NCI-H187 treated with DMSO at 0.1 percent for 48 hours (cell line): Measurements from ENCODE around the gene NINJ2.
"Not testable (repeated sequence)": the region's sequence is repeated elsewhere in the genome, so short reads cannot be mapped to it uniquely, and the experiment has no call there.

ENCODE experiments used
- DNase-seq: peaks from one replicate; lab custom pipeline; 2025; lab: John Stamatoyannopoulos, UW

NINJ2 gene

DNA sequence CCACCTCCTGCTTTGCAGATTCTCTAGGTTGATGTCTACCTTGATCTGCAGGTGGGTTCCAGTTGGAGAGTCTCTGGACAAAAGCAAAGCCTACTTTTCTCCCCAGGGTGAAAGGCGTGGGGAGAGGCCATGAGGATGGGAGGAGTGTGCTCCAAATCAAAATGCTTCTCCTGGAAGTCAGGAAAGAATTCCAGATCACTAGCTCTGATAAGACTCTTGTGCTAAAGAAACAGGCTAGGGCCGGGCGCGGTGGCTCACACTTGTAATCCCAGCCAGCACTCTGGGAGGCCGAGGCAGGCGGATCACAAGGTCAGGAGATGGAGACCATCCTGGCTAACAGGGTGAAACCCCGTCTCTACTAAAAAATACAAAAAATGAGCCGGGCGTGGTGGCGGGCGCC, 21.9 kb downstream of the NINJ2 start:
- not testable (repeated sequence) for DNase-seq

DNA sequence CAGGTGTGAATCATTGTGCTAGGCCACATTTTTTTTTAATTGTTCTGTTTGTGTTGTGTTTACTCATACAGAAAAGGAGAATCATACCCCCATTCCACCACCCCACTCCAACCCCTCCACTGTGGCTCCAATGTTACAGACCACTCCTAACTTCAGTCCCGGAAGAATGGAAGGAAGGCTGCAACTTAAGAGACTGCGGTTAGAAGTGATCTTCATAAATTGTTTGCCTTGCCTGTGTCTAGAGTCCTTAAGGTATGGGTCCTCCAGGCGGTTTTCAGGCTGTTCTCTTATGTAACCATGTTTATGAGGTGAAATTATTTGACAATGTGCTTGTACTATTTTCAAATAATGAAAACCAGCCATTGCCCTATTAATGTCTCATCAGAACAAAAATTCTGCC, 22.5 kb downstream of the NINJ2 start:
- DNase-seq, result no peak

DNA sequence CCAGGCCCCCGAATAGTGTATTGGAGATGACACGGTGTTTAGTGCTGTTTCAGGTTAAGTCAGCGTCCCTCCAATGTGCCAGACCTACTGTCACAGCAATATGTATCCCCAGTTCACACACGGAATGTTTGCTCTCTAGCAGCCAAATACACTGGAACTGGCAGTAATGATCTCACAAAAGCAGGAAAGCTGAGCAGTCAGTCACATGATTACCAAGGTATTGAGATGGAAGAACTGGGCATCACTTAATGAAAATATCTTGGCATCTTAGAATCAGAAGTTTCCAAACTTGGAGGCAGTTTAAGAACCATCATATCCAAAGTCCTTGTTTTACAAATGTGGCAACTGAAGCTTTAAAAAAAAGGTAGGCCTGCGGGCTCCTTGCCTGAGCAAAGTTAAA, 23.3 kb downstream of the NINJ2 start:
- DNase-seq, result no peak

DNA sequence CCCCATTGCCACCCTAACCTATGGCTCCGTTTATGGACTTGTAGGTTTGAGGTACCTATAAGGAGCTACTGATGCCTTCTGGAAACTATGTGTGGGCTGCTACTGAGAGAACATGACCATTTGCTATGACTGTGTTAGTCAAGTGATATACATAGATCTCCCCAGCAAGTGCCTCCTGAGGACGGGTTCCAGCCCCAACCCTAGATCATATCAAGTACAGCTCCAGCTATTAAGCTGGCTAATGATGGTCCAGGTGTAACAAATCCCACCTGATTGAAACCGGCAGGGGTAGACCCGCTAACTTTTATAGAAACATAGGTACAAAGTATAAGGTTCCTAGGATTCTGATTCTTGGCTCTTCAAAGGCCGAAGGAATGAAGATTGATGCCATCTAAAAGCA, 23.7 kb downstream of the NINJ2 start:
- DNase-seq, result no peak

DNA sequence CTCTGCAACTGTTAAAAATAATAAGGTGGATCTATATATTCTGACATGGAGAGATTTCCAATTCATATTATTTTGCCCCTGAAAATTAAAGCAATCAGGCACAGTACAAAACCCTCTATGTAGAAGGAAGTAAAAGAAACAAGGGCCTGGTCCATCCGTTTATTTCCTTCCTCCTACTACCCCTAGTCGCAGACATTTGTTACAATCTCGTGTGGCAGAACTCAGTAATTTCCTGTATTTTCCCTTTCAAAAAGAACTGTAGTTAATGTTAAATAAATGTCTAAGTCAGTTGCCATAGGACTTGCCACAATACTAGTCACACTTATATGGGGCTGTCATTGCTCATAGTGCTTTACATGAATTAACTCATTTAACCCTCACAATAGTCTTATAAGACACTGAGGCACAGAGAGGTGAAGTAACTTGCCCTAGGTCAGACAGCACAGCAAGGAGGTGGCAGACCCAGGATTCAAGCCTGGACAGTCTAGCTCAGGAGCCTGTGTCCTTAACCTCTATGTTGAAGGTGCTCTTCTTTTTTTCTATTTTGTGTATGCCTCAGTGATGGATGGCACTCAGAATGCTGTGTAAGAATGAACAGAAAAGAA, 24.2 kb downstream of the NINJ2 start:
- no peak for DNase-seq

DNA sequence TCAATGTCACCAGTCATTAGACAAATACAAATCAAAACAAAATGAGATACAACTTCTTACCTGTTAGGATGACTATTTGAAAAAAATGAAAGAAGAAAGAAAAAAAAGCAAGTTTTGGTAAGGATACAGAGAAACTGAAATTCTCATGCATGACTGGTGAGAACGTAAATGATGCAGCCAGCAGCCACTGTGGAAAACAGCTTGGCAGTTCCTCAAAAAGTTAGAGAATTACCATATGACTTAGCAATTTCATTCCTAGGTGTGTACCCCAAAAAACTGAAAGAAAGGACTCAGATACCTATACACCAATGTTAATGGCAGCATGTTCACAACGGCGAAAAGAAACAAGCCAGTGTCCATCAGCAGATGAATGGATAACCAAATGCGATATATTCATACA, 26.6 kb downstream of the NINJ2 start:
- no peak for DNase-seq

DNA sequence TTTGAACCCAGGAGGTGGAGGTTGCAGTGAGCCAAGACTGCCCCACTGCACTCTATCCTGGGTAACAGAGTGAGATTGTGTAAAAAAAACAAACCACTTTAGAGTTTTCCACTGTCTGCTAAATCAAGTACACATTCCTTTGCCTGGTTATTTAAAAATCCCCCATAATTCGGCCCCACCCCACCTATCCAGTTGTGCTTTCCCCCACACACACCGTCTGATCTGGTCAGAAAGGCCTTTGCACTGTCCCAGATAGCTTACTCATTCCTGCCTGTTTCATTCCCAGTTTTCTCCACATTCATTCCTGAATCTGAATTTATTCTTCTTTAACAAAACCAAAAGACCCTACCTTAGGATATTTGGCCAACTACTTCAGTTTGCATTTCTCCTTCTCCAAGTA, 29.5 kb downstream of the NINJ2 start:
- DNase-seq, result no peak

DNA sequence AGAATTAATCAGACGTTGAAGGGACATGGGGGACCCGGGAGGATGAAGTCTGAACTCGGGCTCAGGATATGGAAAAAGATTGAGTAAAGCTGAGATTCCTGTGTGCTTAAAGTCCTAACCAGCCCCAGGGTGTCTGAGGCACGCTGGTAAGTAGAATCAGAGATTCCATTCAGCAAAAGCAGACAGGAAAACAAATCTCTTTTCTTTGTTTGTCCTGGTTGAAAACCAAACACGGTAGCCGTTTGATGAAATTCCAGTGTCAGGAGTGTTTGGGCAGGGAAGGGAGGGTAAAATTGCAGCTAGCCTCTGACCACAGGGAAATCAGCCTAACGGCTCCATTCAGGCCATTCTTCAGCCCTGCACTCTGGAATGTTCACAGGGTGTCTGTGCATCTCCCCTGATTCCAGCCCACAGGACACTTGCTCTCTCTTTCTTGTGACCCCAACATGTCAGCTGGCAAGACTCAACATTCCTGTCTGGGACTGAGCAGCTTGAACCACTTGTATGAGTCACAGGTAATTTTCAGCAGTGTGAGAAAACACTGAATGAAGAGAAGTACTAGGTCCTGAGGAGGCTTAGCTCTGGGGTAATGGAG, 31.0 kb downstream of the NINJ2 start:
- DNase-seq, result no peak

DNA sequence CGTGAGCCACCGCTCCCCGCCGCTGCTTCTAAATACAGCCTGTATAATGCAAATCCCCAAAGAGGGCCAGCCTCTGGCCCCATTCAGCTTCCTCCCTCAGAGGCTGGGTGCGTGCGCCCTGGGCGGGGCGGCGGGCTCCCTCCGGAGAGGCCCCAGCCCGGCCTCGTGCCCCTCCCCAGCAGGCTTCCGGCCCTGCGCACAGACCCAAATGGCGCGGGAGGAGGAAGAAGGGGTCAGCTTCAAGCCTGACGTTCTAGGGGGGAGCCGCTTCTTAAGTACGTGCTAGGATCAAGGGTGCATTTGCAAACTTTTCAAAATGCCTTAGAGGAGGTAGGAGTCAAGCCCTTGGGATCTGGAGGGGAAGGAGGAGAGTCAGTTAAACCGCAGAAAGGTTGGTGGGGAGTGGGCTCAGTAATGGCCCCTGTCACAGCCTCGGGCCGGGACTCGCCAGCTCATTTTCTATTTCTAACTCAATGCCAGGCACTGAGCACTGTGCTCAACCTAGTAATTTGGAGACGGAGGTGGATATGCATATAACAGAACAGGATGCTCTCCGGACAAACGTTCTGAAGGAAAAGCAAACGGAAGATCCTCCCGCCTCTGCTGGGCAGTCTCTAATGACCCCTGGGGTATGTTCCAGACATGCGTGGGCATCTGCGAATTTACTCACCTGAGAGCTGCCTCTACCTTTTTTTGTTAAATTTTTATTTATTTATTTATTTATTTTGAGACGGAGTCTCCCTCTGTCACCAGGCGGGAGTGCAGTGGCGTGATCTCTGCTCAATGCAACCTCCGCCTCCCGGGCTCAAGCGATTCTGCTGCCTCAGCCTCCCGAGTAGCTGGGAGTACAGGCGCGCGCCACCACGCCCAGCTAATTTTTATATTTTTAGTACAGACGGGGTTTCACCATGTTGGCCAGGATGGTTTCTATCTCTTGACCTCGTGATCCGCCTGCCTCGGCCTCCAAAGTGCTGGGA, 32.3 kb downstream of the NINJ2 start:
- DNase-seq, result no peak

DNA sequence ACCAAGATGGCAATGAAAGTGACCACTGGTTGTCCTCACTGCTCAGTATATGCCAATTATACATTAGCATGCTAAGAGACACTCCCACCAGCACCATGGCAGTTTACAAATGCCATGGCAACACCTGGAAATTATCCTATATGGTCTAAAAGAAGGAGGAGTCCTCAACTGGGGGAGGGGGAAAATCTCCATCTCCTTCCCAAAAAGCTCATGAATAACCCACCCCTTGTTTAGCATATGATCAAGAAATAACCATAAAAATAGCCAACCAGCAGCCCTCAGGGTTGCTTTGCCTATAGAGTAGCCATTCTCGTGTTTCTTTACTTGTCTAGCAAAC, 34.5 kb downstream of the NINJ2 start:
- DNase-seq, result not testable (repeated sequence)

DNA sequence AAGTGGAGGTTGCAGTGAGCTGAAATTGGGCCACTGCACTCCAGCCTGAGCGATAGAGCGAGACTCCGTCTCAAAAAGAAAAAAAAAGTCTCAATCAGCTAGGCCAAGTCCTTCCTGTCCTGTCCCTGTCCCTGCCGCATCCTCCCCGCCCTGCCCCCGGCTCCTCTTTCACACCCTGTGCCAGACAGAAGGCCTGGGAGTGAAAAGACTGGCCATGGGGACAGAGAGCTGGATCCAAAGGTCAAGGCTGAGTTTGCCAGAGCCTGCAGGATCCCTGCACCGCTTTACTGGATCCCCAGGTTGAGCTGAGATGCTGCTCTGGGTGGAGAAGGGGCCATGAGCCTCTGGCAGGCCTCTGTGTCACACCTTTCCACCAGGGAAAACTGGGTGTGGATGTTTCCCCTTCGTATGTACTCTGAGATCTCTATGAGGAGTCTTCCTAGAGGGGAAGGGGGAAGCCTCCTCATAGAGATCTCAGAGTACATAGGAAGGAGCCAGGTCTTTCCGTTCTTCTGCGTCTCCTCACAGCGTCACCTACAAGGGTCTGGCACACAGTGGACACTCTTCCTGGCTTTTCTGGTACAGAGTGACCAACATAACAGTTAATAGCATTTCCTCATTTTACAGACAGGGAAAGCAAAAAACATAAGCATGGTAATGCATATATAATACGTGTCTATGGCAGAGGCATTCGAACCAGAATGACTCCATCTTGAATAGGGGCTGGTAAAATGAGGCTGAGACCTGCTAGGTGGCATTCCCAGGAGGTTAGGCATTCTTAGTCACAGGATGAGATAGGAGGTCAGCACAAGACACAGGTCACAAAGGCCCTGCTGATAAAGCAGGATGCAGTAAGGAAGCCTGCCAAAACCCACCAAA, 35.1 kb downstream of the NINJ2 start:
- no peak for DNase-seq

DNA sequence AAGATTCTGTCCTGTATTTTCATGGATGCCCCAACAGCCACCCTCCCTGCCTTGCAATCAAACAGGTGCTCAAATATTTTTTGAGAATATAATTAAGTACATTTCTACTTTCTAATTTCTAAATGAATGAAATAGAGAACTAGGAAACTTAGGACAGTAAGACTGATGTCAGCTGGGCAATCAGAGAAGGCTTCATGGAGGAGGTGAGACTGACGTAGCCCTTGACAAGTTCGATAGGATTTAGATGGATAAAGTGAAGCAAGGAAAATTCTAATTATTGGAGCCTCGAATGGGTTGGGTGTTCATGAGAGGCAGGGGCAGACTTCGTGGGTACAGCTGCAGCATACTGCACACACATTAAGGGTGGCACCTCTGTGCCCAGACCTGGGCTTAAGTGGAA, 36.0 kb downstream of the NINJ2 start:
- DNase-seq, result no peak

DNA sequence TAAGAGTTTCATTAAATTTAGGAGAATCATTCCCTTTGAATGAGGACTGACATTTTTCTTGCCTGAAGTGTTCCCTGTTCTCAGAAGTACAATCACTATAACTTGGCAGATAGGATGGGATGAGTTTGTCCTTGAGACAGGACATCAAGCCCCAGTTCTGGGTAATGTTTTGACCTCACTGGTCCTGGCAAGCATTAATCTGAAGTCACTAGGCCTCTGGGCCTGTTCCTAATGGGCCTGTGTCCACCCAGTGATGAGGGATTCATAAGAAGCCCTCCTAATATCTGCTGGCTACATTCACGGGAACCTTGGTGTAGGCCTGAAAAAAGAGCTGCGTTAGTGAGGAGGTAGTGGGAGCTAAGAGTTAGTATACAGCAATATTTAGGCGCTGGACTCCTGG, 37.2 kb downstream of the NINJ2 start:
- DNase-seq, result no peak

DNA sequence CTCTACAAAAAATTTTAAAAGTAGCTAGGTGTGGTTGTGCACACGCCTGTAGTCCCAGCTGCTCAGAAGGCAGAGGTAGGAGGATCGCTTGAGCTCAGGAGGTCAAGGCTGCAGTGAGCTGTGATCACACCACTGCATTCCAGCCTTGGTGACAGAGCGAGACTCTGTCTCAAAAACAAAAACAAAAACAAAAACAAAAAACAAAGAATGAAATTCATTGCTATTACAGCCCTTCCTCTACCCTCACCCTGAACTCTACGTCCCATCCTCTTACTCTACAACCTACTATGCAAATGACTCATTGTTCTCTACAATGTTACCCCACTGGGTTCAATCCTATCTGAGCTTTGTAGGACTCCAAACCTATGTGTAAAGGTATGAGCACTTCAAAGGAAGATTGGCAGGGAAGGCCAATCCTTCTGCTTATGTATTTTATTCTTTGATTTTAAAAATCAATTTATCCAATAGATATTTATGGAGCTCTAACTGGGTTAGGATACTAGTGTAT, 39.3 kb downstream of the NINJ2 start:
- DNase-seq, result no peak

DNA sequence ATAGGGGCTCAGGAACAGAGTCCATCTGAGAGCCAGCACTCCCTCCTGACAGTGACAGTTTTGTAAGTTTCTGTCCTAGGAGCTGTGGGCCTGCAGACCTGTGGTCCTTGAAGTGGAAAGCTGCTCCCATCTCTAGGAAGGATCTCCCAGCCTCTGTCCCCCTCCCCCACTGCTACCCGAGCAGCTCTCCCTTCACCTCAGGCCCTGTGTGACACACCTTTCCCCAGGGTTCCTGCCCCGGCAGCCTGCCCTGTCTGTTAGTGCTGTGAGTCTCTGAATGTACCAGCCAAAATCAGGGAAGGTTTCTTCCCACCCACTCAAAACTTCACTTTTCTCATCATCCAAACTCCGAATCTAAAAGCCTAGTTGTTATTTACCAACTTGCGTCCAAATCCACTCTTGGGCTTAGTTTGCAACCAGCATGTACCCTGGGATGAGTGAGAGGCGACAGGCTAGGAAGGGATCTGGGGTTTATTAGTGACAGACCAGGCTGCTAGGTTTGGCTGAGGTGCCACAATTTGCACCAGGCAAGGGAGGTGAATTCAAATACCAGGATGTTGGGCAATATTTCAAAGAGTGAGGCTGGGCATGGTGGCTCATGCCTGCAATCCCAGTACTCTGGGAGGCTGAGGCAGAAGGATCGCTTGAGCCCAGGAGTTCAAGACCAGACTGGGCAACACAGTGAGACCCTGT, 39.9 kb downstream of the NINJ2 start:
- no peak for DNase-seq

DNA sequence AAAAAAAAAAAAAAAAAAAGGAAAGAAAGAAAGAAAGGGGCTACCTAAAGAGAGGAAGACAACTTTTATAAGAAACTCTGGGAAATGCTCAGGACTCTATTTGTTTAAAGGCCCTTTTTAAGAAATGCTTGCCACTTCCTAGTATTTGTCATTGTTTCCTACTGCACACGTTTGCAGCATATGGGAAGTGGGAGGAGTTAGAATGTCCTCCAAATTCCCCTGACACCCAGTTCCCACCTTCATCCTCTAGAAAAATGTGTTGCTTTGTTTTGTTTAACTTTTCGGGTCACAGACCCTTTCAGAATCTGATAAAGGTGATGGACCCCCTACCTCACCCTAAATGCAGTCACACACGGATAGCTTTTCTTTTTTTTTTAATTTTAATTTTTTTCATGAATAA, 40.8 kb downstream of the NINJ2 start:
- DNase-seq, result no peak

DNA sequence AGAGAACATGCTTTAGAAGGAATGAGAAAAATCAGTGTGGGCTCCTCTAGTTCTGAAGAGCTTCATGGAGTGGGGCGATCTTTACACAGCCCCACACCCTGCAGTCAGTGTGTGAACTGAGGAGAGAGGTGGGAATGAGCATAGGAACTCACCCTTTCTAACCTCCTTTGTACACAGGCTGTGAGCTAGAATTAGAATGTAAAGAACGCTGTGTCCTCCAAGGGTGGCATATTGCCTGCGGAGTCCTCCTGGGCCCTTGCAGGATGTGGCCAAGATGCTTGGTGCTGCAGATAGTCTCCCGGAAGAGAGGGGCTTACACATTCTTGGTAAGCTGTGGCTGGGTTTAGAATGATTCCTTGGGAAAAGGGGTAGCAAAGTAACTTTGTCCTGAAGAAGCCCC, 43.9 kb downstream of the NINJ2 start:
- no peak for DNase-seq

DNA sequence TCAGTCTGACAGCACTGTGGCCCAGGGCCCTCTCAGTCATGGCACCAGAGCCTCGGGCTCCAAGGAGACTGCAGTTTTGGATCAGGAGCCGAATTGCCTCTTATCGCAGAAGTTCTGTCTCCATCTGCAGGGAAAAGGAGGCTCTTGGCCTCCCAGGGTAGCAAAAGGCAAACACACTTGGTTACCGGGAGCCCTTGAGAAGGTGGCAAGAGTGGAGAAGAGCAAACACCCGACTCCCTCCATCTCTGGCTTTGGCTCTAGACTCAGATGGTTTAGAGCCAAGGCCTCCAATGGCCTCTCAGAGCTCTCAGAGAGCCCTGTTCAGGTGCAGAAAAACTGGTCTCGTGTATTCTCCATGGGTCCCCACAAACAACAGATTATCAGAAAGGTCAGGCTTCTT, 44.6 kb downstream of the NINJ2 start:
- no peak for DNase-seq

DNA sequence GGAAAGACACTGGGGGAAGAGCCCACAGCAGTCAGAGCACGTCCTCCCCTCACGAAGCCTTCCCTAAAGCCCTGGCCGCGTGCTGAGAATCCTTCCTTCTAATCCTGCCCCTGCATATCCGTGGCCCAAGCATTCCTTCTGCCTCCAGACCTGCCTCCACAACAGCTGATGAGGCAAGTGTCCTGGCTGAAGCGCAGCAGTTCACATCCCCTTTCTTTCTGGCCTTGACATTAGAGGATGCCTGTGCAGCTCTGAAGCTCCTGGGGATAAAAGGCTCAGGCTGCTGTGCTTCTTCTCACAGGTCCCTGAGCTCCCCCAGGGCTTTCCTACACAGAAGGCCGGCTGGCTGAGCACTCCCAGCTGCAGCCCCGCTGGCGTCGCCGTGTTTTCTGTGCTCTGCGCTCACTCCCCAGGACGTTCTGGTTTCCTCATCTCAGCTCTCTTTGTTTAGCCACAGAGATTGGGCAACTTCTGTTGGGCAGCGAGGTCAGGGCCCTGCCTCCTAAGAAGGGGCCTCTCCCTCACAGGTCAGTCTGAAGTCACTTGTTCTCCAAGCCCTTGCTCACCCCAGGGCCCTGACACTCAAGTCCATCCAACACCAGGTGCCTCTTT, 45.8 kb downstream of the NINJ2 start:
- no peak for DNase-seq

DNA sequence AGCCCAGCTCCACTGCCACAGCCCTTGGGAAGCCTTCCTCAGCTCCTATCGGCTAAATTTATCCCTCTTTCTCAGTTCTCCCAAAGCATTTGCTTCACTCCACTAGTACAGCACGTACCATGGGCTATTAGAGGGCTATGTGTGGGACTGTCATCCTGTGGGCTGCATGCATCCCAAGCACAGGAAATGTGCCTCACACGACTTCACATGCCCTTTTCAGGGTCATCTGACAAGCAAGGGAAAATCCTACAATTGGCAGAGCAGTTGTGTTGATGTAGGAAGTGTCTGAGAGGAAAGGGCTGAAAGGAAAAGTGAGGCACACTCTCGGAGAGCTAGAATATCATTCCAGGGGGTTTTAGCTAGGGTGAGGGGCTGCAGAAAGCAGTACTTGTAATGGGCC, 47.6 kb downstream of the NINJ2 start:
- no peak for DNase-seq

DNA sequence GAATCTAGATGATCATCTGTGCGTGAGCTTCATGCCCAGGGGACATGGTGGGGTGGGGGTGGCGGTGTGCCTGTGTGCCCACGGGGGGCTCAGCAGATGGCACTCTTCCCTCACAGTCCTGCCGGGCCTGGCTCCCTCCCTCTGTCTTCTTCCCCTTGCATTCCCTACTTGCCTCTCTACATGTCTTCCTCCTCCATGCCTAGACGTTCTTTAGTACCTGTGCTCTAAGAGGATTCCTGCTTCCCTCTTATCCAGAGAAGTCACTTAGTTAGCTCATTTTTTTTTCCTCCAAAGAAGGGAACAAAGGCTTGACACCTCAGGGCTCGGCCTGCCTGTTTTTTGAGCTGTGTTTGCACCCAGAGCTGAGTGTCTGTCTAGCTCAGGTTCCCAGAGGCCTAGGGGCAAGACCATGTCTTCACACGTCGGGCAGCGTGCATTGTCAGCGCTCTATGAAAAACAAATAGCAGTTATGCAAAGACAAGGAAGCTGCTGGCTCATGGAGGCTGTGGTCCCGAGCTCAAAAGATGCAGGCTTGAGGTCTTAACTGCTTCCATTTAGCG, 48.8 kb downstream of the NINJ2 start:
- DNase-seq, result no peak
